ENCODE measurements around the gene POLR2I. TPM values are rescaled to one million over a fixed set of nuclear protein-coding genes. Genes with fewer than 3 reads are reported as not detected.

Gene POLR2I
- total RNA-seq, 1 donor from 2014 or later = 44.0 TPM

- Mint-ChIP-seq H3K27ac (peak overlapping the region; percentile 13), H3K4me1 (peaks cover 13% of the 10 kb centered on the region), H3K9me3 (no peaks in the 10 kb centered on the region), H3K27me3 (ENCODE audit: insufficient read depth, low read depth) (peaks cover 9% of the 10 kb centered on the region), H3K4me3 (peak overlapping the region; percentile 97), H3K36me3 (peaks cover 29% of the 10 kb centered on the region)
- Histone ChIP-seq H4K20me1 (ENCODE audit: low read depth) (peaks cover 15% of the 10 kb centered on the region), H2AFZ (replicated peaks) (peak overlapping the region; percentile 15), H3K4me1 (peaks cover 7% of the 10 kb centered on the region), H3K27me3 (no peaks in the 10 kb centered on the region), H3K4me2 (peak overlapping the region; percentile 83), H3K9me3 (ENCODE audit: low read depth) (no peaks in the 10 kb centered on the region), H3K27ac (no peak overlapping the region), H3K36me3 (no peaks in the 10 kb centered on the region), H3K9ac (peak overlapping the region; percentile 74), H3K79me2 (ENCODE audit: low read depth) (peaks cover 20% of the 10 kb centered on the region), H3K4me3 (peak overlapping the region; percentile 91), H3F3A (ENCODE audit: low read depth) (peaks cover 13% of the 10 kb centered on the region)
- peak; percentile 92 for DNase-seq (ENCODE audit: low spot score)
- no peak for TF ChIP-seq EZH2phosphoT487 (IDR thresholded peaks at IDR 0.05)
Observed at GRCh38 chr19:36141039-36141927, 26.6 kb upstream of the POLR2I start.

- peaks cover 11% of the 10 kb centered on the region for H3K27me3 Mint-ChIP-seq (ENCODE audit: insufficient read depth, low read depth)
- H3K36me3 ChIP-seq = no peaks in the 10 kb centered on the region
- peaks cover 20% of the 10 kb centered on the region for H3K79me2 ChIP-seq (ENCODE audit: low read depth)
- TF ChIP-seq EZH2phosphoT487 (IDR thresholded peaks at IDR 0.05) = no peak
- TF ChIP-seq EZH2 (IDR thresholded peaks at IDR 0.05) = no peak
- no peak for TF ChIP-seq CTCF (IDR thresholded peaks at IDR 0.05)
- H3K4me1 ChIP-seq = peaks cover 7% of the 10 kb centered on the region
- H3K4me1 Mint-ChIP-seq = peaks cover 13% of the 10 kb centered on the region
- H3K4me3 Mint-ChIP-seq = peak overlapping the region; percentile 97
- H3K27ac ChIP-seq = peak overlapping the region; percentile 63
- DNase-seq (ENCODE audit: low spot score) = peak; percentile 73
- peak overlapping the region; percentile 59 for H3K27ac Mint-ChIP-seq
- H3K4me2 ChIP-seq = peak overlapping the region; percentile 83
- peaks cover 15% of the 10 kb centered on the region for H4K20me1 ChIP-seq (ENCODE audit: low read depth)
- no peaks in the 10 kb centered on the region for H3K27me3 ChIP-seq
- peak overlapping the region; percentile 15 for H2AFZ ChIP-seq (replicated peaks)
- peaks cover 13% of the 10 kb centered on the region for H3F3A ChIP-seq (ENCODE audit: low read depth)
- no peaks in the 10 kb centered on the region for H3K9me3 Mint-ChIP-seq
- H3K9me3 ChIP-seq (ENCODE audit: low read depth) = no peaks in the 10 kb centered on the region
- peak overlapping the region; percentile 74 for H3K9ac ChIP-seq
- peaks cover 21% of the 10 kb centered on the region for H3K36me3 Mint-ChIP-seq
- peak overlapping the region; percentile 91 for H3K4me3 ChIP-seq
Observed at GRCh38 chr19:36140304-36141038, 25.8 kb upstream of the POLR2I start.

- H3K36me3 Mint-ChIP-seq = peaks cover 18% of the 10 kb centered on the region
Observed at GRCh38 chr19:36139473-36140303, 25.0 kb upstream of the POLR2I start, which contains the start of gene CAPNS1. Gene CAPNS1, plus strand, starts transcription at chr19:36140066. Its CDS starts 946 bp downstream, at chr19:36141012.

More at GRCh38 chr19:36139473-36140303, 25.0 kb upstream of the POLR2I start, which contains the start of gene CAPNS1:
- peak within 1 kb of the TSS; percentile 83 for H2AFZ ChIP-seq (replicated peaks)
- no peaks in the 10 kb centered on the region for H3K36me3 ChIP-seq
- peak within 1 kb of the TSS; percentile 63 for H3K27ac ChIP-seq
- H3K9ac ChIP-seq = peak within 1 kb of the TSS; percentile 74
- H3K4me2 ChIP-seq = peak within 1 kb of the TSS; percentile 83
- no peaks in the 10 kb centered on the region for H3K9me3 ChIP-seq (ENCODE audit: low read depth)
- peaks cover 13% of the 10 kb centered on the region for H3F3A ChIP-seq (ENCODE audit: low read depth)
- peak within 1 kb of the TSS; percentile 97 for H3K4me3 Mint-ChIP-seq
- peak within 1 kb of the TSS; percentile 78 for H3K27ac Mint-ChIP-seq
- peaks cover 7% of the 10 kb centered on the region for H3K4me1 ChIP-seq
- H3K4me1 Mint-ChIP-seq = peaks cover 13% of the 10 kb centered on the region
- peak within 1 kb of the TSS; percentile 91 for H3K4me3 ChIP-seq
- no peaks in the 10 kb centered on the region for H3K9me3 Mint-ChIP-seq
- H3K79me2 ChIP-seq (ENCODE audit: low read depth) = peaks cover 20% of the 10 kb centered on the region
- peaks cover 15% of the 10 kb centered on the region for H4K20me1 ChIP-seq (ENCODE audit: low read depth)
- DNase-seq (ENCODE audit: low spot score) = peak; percentile 99
- peaks cover 8% of the 10 kb centered on the region for H3K27me3 Mint-ChIP-seq (ENCODE audit: insufficient read depth, low read depth)
- H3K27me3 ChIP-seq = no peaks in the 10 kb centered on the region
- TF ChIP-seq CTCF (IDR thresholded peaks at IDR 0.05) (peak; percentile 38), EZH2phosphoT487 (IDR thresholded peaks at IDR 0.05) (no peak), EZH2 (IDR thresholded peaks at IDR 0.05) (no peak)
